ENCODE data around the gene SHBG. TPM values are rescaled to one million over a fixed set of nuclear protein-coding genes. Genes with fewer than 3 reads are reported as not detected.

Gene SHBG
- polyA plus RNA-seq (2013, experiment 1 of 2) = 0.34 TPM
- polyA plus RNA-seq (2013, experiment 2 of 2) = 0.46 TPM

GRCh38 chr17:7629939-7630571 is at the start of gene SHBG:
SHBG (plus strand) TSS chr17:7630135; CDS start chr17:7630173, 38 bp downstream.
- no peaks in the 10 kb centered on the region for H3K27me3 ChIP-seq (ENCODE audit: insufficient read depth, low read length, poor library complexity)
- H2BK5ac ChIP-seq (ENCODE audit: low read length) = no peak within 1 kb of the TSS
- H2AK5ac ChIP-seq (ENCODE audit: low read length) = no peak within 1 kb of the TSS
- no peak within 1 kb of the TSS for H3K27ac ChIP-seq (ENCODE audit: low read depth, low read length)
- no peak within 1 kb of the TSS for H3K56ac ChIP-seq (ENCODE audit: low read length)
- H3K79me2 ChIP-seq (ENCODE audit: control insufficient read depth, insufficient read depth, low read length) = no peaks in the 10 kb centered on the region
- H3K36me3 ChIP-seq (ENCODE audit: control insufficient read depth, insufficient read depth, low read length) = no peaks in the 10 kb centered on the region
- H3K18ac ChIP-seq (ENCODE audit: low read length) = no peak within 1 kb of the TSS
- H3K79me1 ChIP-seq (ENCODE audit: low read length) = peaks cover 3% of the 10 kb centered on the region
- peaks cover 4% of the 10 kb centered on the region for H3K4me1 ChIP-seq (ENCODE audit: control insufficient read depth, low read depth, low read length)
- no peak within 1 kb of the TSS for H3K4ac ChIP-seq (ENCODE audit: low read depth, low read length)
- no peak within 1 kb of the TSS for H4K8ac ChIP-seq (ENCODE audit: low read depth, low read length)
- no peak within 1 kb of the TSS for H3K4me2 ChIP-seq (ENCODE audit: low read length)
- no peak for DNase-seq
- no CpG with 5 or more reads among the region's 13 CpGs for WGBS (ENCODE audit: extremely low coverage, insufficient coverage, low lambda C conversion rate)
- no peak within 1 kb of the TSS for H3K9ac ChIP-seq (ENCODE audit: low read length)
- H4K5ac ChIP-seq (ENCODE audit: low read length) = no peak within 1 kb of the TSS
- H2BK15ac ChIP-seq (replicated peaks; ENCODE audit: low read depth) = no peak within 1 kb of the TSS
- H3K4me3 ChIP-seq (ENCODE audit: low read length) = no peak within 1 kb of the TSS
- no peak within 1 kb of the TSS for H3K23ac ChIP-seq (ENCODE audit: low read length)
- no peak within 1 kb of the TSS for H2BK120ac ChIP-seq (ENCODE audit: low read depth, low read length)

GRCh38 chr17:7580604-7581575 is 49.0 kb upstream of the SHBG start:
- Histone ChIP-seq H3K23ac (ENCODE audit: low read length) (no peak overlapping the region), H2AK5ac (ENCODE audit: low read length) (no peak overlapping the region), H4K8ac (ENCODE audit: low read depth, low read length) (no peak overlapping the region), H2BK15ac (replicated peaks; ENCODE audit: low read depth) (no peak overlapping the region), H4K5ac (ENCODE audit: low read length) (no peak overlapping the region), H3K27ac (ENCODE audit: low read depth, low read length) (no peak overlapping the region), H2BK120ac (ENCODE audit: low read depth, low read length) (no peak overlapping the region), H3K27me3 (ENCODE audit: insufficient read depth, low read length, poor library complexity) (no peaks in the 10 kb centered on the region), H3K79me1 (ENCODE audit: low read length) (peaks cover 14% of the 10 kb centered on the region), H3K4ac (ENCODE audit: low read depth, low read length) (no peak overlapping the region), H3K4me1 (ENCODE audit: control insufficient read depth, low read depth, low read length) (peaks cover 7% of the 10 kb centered on the region), H2BK5ac (ENCODE audit: low read length) (no peak overlapping the region), H3K4me2 (ENCODE audit: low read length) (no peak overlapping the region), H3K36me3 (ENCODE audit: control insufficient read depth, insufficient read depth, low read length) (peaks cover 20% of the 10 kb centered on the region), H3K9ac (ENCODE audit: low read length) (no peak overlapping the region), H3K79me2 (ENCODE audit: control insufficient read depth, insufficient read depth, low read length) (peaks cover 9% of the 10 kb centered on the region), H3K18ac (ENCODE audit: low read length) (no peak overlapping the region), H3K56ac (ENCODE audit: low read length) (no peak overlapping the region), H3K4me3 (ENCODE audit: low read length) (no peak overlapping the region)
- DNase-seq = no peak
- WGBS (ENCODE audit: extremely low coverage, insufficient coverage, low lambda C conversion rate) = no CpG with 5 or more reads among the region's 23 CpGs

GRCh38 chr17:7582396-7583252 is 47.3 kb upstream of the SHBG start:
- Histone ChIP-seq H3K18ac (ENCODE audit: low read length) (peak overlapping the region; percentile 34), H3K9ac (ENCODE audit: low read length) (peak overlapping the region; percentile 91), H2BK120ac (ENCODE audit: low read depth, low read length) (no peak overlapping the region), H3K4me2 (ENCODE audit: low read length) (peak overlapping the region; percentile 20), H3K79me1 (ENCODE audit: low read length) (peaks cover 9% of the 10 kb centered on the region), H3K23ac (ENCODE audit: low read length) (peak overlapping the region; percentile 89), H3K56ac (ENCODE audit: low read length) (peak overlapping the region; percentile 100), H3K4ac (ENCODE audit: low read depth, low read length) (peak overlapping the region; percentile 76), H4K5ac (ENCODE audit: low read length) (peak overlapping the region; percentile 39), H3K27me3 (ENCODE audit: insufficient read depth, low read length, poor library complexity) (no peaks in the 10 kb centered on the region), H2AK5ac (ENCODE audit: low read length) (peak overlapping the region; percentile 96), H2BK5ac (ENCODE audit: low read length) (peak overlapping the region; percentile 87), H3K4me1 (ENCODE audit: control insufficient read depth, low read depth, low read length) (peaks cover 7% of the 10 kb centered on the region), H3K4me3 (ENCODE audit: low read length) (no peak overlapping the region), H3K27ac (ENCODE audit: low read depth, low read length) (peak overlapping the region; percentile 61), H3K36me3 (ENCODE audit: control insufficient read depth, insufficient read depth, low read length) (peaks cover 8% of the 10 kb centered on the region), H3K79me2 (ENCODE audit: control insufficient read depth, insufficient read depth, low read length) (peaks cover 4% of the 10 kb centered on the region), H4K8ac (ENCODE audit: low read depth, low read length) (peak overlapping the region; percentile 65), H2BK15ac (replicated peaks; ENCODE audit: low read depth) (no peak overlapping the region)
- WGBS (ENCODE audit: extremely low coverage, insufficient coverage, low lambda C conversion rate) = no CpG with 5 or more reads among the region's 36 CpGs
- no peak for DNase-seq

DNA sequence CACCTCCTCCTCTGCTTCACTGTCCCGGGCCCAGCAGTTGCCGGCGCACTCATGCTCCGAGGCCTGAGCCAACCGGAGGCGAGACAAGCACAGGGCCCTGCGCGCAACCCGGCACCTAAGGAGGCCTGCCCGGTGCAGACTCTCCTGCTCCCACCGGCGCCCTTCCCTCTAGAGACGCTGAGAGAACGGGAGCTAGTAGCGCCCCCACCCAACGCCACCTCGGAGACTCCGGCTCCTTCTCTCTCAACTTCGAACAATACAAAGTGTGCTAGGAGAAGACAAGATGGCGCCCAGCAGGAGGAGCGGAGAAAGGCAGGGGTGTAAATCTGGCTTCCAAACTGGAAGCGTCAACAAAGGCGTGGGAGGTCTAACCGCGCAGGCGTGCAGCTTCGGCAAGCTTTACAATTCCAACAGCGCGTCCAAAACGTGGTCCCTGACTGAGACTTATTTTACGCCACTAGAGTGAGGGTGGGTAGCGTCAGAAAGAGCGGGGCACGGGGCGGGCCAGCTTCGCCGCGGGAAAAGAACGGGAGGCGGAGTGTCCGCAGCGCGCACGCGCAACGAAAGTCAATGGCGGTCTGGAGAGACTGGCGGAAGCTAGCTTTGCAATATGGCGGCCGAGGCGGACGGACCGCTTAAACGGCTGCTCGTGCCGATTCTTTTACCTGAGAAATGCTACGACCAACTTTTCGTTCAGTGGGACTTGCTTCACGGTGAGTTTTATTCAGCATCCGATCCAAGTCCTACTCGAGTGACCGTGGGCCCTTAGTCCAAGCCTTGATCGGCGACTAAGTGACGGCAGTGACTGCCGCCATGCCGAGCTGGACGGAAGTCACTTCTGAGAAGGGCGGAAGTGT is 46.5 kb upstream of the SHBG start, which contains the start of gene MPDU1:
Gene MPDU1 (plus strand): TSS at position 600 of the 857 bp plus-strand sequence. CDS start 11 bp downstream, at position 611.
- H3K4me3 ChIP-seq (ENCODE audit: low read length) = peak within 1 kb of the TSS; percentile 87
- H3K4me1 ChIP-seq (ENCODE audit: control insufficient read depth, low read depth, low read length) = peaks cover 7% of the 10 kb centered on the region
- peak; percentile 97 for DNase-seq
- peaks cover 3% of the 10 kb centered on the region for H3K36me3 ChIP-seq (ENCODE audit: control insufficient read depth, insufficient read depth, low read length)
- H3K9ac ChIP-seq (ENCODE audit: low read length) = peak within 1 kb of the TSS; percentile 94
- peak within 1 kb of the TSS; percentile 88 for H3K4ac ChIP-seq (ENCODE audit: low read depth, low read length)
- H2BK5ac ChIP-seq (ENCODE audit: low read length) = peak within 1 kb of the TSS; percentile 93
- H3K56ac ChIP-seq (ENCODE audit: low read length) = peak within 1 kb of the TSS; percentile 100
- peak within 1 kb of the TSS; percentile 89 for H3K23ac ChIP-seq (ENCODE audit: low read length)
- H3K79me2 ChIP-seq (ENCODE audit: control insufficient read depth, insufficient read depth, low read length) = peaks cover 4% of the 10 kb centered on the region
- no peak within 1 kb of the TSS for H2BK15ac ChIP-seq (replicated peaks; ENCODE audit: low read depth)
- H4K8ac ChIP-seq (ENCODE audit: low read depth, low read length) = peak within 1 kb of the TSS; percentile 65
- peak within 1 kb of the TSS; percentile 92 for H4K5ac ChIP-seq (ENCODE audit: low read length)
- H3K4me2 ChIP-seq (ENCODE audit: low read length) = peak within 1 kb of the TSS; percentile 68
- no CpG with 5 or more reads among the region's 69 CpGs for WGBS (ENCODE audit: extremely low coverage, insufficient coverage, low lambda C conversion rate)
- H3K27me3 ChIP-seq (ENCODE audit: insufficient read depth, low read length, poor library complexity) = no peaks in the 10 kb centered on the region
- peak within 1 kb of the TSS; percentile 78 for H3K27ac ChIP-seq (ENCODE audit: low read depth, low read length)
- H2AK5ac ChIP-seq (ENCODE audit: low read length) = peak within 1 kb of the TSS; percentile 100
- H3K79me1 ChIP-seq (ENCODE audit: low read length) = peaks cover 9% of the 10 kb centered on the region
- no peak within 1 kb of the TSS for H2BK120ac ChIP-seq (ENCODE audit: low read depth, low read length)
- H3K18ac ChIP-seq (ENCODE audit: low read length) = peak within 1 kb of the TSS; percentile 56

All from mesendoderm (in vitro differentiated cells).